AG04449 (cell line): Measurements from ENCODE around the gene TSPAN33.

Experiments
- CTCF ChIA-PET: fragments of 350-600 bp; formaldehyde crosslinking; extraction: SDS; loops from one replicate; lab custom pipeline; 2021; ENCODE audit warnings: antibody characterized with exemption; lab: Yijun Ruan, JAX
- POLR2A ChIA-PET: fragments of 400-600, 350-600 bp; formaldehyde crosslinking; extraction: SDS; loops from one replicate; lab custom pipeline; 2020; ENCODE audit warnings: antibody characterized with exemption, inconsistent platforms; lab: Yijun Ruan, JAX
- DNase-seq: peaks from one replicate; pipeline ENCODE4 v3.0.0-alpha.2; 2010; ENCODE audit warnings: low read depth, low spot score
- H3K4me3 ChIP-seq: 2 replicates; pipeline ENCODE4 v1.5.1; 2011; ENCODE audit warnings: low read depth, mild to moderate bottlenecking, control low read depth, low read length
- CTCF ChIP-seq: IDR thresholded peaks from one replicate; pipeline ENCODE4 v1.5.1; 2011; ENCODE audit warnings: mild to moderate bottlenecking, moderate library complexity, low read length, control low read depth, inconsistent platforms; ENCODE audit not compliant: insufficient read depth; ENCODE audit errors: missing control alignments

TSPAN33 gene

GRCh38 chr7:129205126-129205818 is 60.8 kb downstream of the TSPAN33 start:
- CTCF ChIA-PET = interaction anchor here (12.9 kb wide), 1 partner anchor 40 kb away, joined by 297 read pairs; no protein-coding TSS in a partner anchor
- no peak for DNase-seq
- no peak for TF ChIP-seq CTCF
- POLR2A ChIA-PET = no interaction called here
- H3K4me3 ChIP-seq = no peak overlapping the region

- DNase-seq = no peak
- ChIA-PET POLR2A (no interaction called here), CTCF (interaction anchor here (4.6 to 12.9 kb wide), 2 partner anchors 12 to 41 kb away, joined by 54 to 297 read pairs; no protein-coding TSS in a partner anchor)
- TF ChIP-seq CTCF = no peak
- no peak overlapping the region for H3K4me3 ChIP-seq
Measured at GRCh38 chr7:129205987-129206785, 61.7 kb downstream of the TSPAN33 start.

- CTCF ChIA-PET = interaction anchor here (3.4 to 12.9 kb wide), 4 partner anchors 9 to 43 kb away, joined by 41 to 297 read pairs (median 48); no protein-coding TSS in a partner anchor
- no peak overlapping the region for H3K4me3 ChIP-seq
- POLR2A ChIA-PET = no interaction called here
- no peak for TF ChIP-seq CTCF
- no peak for DNase-seq
Measured at GRCh38 chr7:129208667-129209066, 64.2 kb downstream of the TSPAN33 start.

- TF ChIP-seq CTCF = no peak
- H3K4me3 ChIP-seq = no peak overlapping the region
- POLR2A ChIA-PET = no interaction called here
- CTCF ChIA-PET = interaction anchor here (0.7 to 12.9 kb wide), 12 partner anchors 9 to 427 kb away, joined by 3 to 297 read pairs (median 10); no protein-coding TSS in a partner anchor
- no peak for DNase-seq
Measured at GRCh38 chr7:129209067-129209926, 64.8 kb downstream of the TSPAN33 start.

GRCh38 chr7:129210256-129210988 is 65.9 kb downstream of the TSPAN33 start:
- ChIA-PET POLR2A (no interaction called here), CTCF (interaction anchor here (0.6 to 12.9 kb wide), 24 partner anchors 8 to 426 kb away, joined by 3 to 297 read pairs (median 4); partner anchors contain the start of gene SMO)
- DNase-seq = no peak
- TF ChIP-seq CTCF = peak; percentile 93
- no peak overlapping the region for H3K4me3 ChIP-seq
